Psoas muscle (tissue), 8 donors: ENCODE measurements around the gene GRM2. TPM values are rescaled to one million over a fixed set of nuclear protein-coding genes. Genes with fewer than 3 reads are reported as not detected.

Experiments used
- ATAC-seq, 4 donors: fragments of 200-7000 bp; cut with Tn5 transposase; one replicate each; pipeline ENCODE4 v1.9.1; 2020; ENCODE audit warnings: moderate library complexity in 3 of 4, mild to moderate bottlenecking in 2 of 4
- DNase-seq, 2 donors: peaks; one replicate each; pipeline ENCODE4 v3.0.0-alpha.2; 2020
- H3K27ac ChIP-seq: fragments of 200-600 bp; one replicate; pipeline ENCODE4 v1.8.0; 2022
- H3K27me3 ChIP-seq, 3 donors: fragments of 200-600 bp in 1 of 3; one replicate each; pipeline versions ENCODE4 v1.6.1 to v1.8.0; 2013 to 2022; ENCODE audit warnings: low read length in 2 of 3, mild to moderate bottlenecking in 2 of 3, moderate library complexity in 1 of 3; ENCODE audit not compliant: insufficient read depth in 3 of 3
- H3K36me3 ChIP-seq, 2 donors: fragments of 200-600 bp in 1 of 2; one replicate each; pipeline versions ENCODE4 v1.6.1 to v1.8.0; 2013 to 2022; ENCODE audit warnings: low read depth in 1 of 2, mild to moderate bottlenecking in 1 of 2, moderate library complexity in 1 of 2; ENCODE audit not compliant: insufficient read depth in 1 of 2
- H3K4me1 ChIP-seq: fragments of 200-600 bp; one replicate; pipeline ENCODE4 v1.8.0; 2022
- H3K4me3 ChIP-seq: fragments of 200-600 bp; one replicate; pipeline ENCODE4 v1.8.0; 2022; ENCODE audit warnings: mild to moderate bottlenecking
- H3K9me3 ChIP-seq: fragments of 200-600 bp; one replicate; pipeline ENCODE4 v1.8.0; 2022
- WGBS, 3 donors: extraction: QIAGEN DNeasy Blood & Tissue Kit; methylation state at CpG; one replicate each; pipeline versions ENCODE4 v1.1.6 to v1.1.7; 2013; 5-methylcytosine and 5-hydroxymethylcytosine counted together
- intact Hi-C, 2 donors: fragments of 100-400 bp; cut with DNase I; formaldehyde crosslinking; loops; one replicate each; pipeline versions ENCODE4 v1.11.0 to v1.14.2; 2022
- polyA plus RNA-seq, 3 donors: library from polyadenylated mRNA; stranded (reverse); fragments of 200-250 nt; gene quantifications; one replicate each; pipeline ENCODE4 v1.2.3, GENCODE V29; 2013
- total RNA-seq, 4 donors: library from RNA; stranded (reverse); fragmentation: NEBNext Ultra II Directional in 2 of 4; extraction: Animal tissue kit (Norgen Biotek cat#: 25700) in 2 of 4; gene quantifications; one replicate each; pipeline versions ENCODE4 v1.2.1 to v1.2.4, GENCODE V29; 2021 to 2023
- TF ChIP-seq, protein P1 (sequence below): fragments of 200-600 bp; IDR thresholded peaks from one replicate; pipeline ENCODE4 v1.8.0; 2022; ENCODE audit warnings: antibody characterized with exemption
- donor health status: healthy with polysubstance abuse.
- donor health status: DM: no; HTN: no; CAD: no; lungs with moderate emphysema.
- donor health status: Bipolar disorder and iron deficiency.
- donor health status: healthy.
- donor health status: DM: yes; HTN: yes; CAD: no.
- donor health status: DM: no; HTN: no; CAD: no.
- donor health status: DM: no; HTN: no; CAD: no.
- donor health status: DM: yes; HTN: yes; CAD: no.

GRM2 gene
- total and polyA plus RNA-seq, 7 donors = 0.09 to 0.58 (median 0.15) TPM

DNA sequence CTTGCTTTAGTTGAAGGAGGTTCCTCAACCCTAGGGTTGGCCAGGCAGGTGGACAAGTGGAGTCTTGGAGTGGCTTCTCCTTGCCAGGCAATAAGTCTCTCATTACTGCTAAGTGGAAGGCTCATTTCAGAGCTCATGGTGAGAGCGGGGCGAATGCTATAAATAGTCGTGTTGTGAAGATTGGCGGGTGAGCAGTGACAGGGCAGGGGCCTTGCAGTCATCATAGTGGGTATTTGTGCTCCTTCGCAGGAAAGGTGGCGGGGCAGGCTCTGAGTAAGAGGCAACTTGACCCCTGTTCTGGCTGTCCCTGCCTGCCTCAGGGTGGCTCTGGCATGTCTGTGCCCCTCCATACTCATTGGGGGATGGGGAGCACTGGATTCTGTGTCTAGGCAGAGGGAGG lies 8.7 kb upstream of the GRM2 start:
- intact Hi-C loops = no loop called here
- Histone ChIP-seq H3K36me3 (peaks cover 3 to 78% of the 10 kb centered on the region in 2 donors), H3K27me3 (no peaks in the 10 kb centered on the region), H3K4me1 (no peaks in the 10 kb centered on the region), H3K27ac (no peak overlapping the region), H3K9me3 (no peaks in the 10 kb centered on the region), H3K4me3 (no peak overlapping the region)
- DNase-seq (no peak), ATAC-seq (peak in 1 of 4 donors; percentile 30)
- TF ChIP-seq, protein P1, sequence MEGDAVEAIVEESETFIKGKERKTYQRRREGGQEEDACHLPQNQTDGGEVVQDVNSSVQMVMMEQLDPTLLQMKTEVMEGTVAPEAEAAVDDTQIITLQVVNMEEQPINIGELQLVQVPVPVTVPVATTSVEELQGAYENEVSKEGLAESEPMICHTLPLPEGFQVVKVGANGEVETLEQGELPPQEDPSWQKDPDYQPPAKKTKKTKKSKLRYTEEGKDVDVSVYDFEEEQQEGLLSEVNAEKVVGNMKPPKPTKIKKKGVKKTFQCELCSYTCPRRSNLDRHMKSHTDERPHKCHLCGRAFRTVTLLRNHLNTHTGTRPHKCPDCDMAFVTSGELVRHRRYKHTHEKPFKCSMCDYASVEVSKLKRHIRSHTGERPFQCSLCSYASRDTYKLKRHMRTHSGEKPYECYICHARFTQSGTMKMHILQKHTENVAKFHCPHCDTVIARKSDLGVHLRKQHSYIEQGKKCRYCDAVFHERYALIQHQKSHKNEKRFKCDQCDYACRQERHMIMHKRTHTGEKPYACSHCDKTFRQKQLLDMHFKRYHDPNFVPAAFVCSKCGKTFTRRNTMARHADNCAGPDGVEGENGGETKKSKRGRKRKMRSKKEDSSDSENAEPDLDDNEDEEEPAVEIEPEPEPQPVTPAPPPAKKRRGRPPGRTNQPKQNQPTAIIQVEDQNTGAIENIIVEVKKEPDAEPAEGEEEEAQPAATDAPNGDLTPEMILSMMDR = no peak
- 78 to 90% (median 81%) methylated on average over 6 of the region's 6 CpGs for WGBS, 3 donors

DNA sequence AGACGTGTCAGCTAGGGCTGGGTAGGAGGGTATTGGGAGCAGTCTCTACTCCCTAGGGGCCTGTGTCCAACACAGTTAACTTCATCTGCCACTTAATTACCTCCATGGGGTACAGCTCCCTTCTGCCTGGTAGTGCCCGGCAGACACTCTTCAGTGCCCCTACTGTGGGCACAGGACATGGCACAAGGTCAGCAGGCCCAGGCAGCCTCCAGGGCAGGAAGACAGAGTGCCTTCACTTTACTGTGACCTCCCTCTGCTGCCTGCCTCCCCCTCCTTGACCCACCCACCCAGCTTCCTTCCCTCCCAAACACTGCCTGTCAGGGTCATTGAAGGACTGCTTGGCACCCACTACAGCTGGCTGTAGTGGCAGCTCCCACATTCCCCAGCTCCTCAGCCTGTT lies 6.5 kb upstream of the GRM2 start:
- intact Hi-C loops = no loop called here
- TF ChIP-seq, protein P1 = no peak
- Histone ChIP-seq H3K36me3 (peaks cover 5 to 80% of the 10 kb centered on the region in 2 donors), H3K9me3 (no peaks in the 10 kb centered on the region), H3K27me3 (no peaks in the 10 kb centered on the region), H3K4me3 (no peak overlapping the region), H3K4me1 (no peaks in the 10 kb centered on the region), H3K27ac (no peak overlapping the region)
- DNase-seq (no peak), ATAC-seq (no peak)
- WGBS, 3 donors = 88 to 95% (median 93%) methylated on average over 2 of the region's 2 CpGs

DNA sequence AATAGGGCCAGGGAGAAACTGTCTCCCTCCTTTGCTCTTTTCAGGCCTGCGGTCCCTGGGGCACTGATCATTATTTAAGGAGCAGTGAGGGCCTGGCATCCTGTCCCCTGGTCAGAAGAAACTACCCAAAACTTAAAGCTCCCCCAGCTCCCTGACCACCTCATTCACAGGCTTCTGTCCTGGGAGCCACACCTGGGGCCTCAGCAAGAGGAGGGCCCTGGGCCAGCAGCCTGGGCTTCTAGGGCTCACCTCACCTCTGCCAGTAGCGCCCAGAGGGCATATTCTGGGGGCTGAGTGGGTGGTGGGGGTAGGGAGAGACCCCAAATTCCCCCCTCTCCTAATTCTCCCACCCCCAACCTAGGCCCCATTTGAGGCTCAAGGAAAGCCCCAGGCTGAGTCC lies 4.7 kb upstream of the GRM2 start:
- Histone ChIP-seq H3K27me3 (no peaks in the 10 kb centered on the region), H3K27ac (no peak overlapping the region), H3K4me3 (no peak overlapping the region), H3K4me1 (no peaks in the 10 kb centered on the region), H3K36me3 (peaks cover 5 to 73% of the 10 kb centered on the region in 2 donors), H3K9me3 (no peaks in the 10 kb centered on the region)
- DNase-seq = no peak
- TF ChIP-seq, protein P1 = no peak
- WGBS, 3 donors = 90 to 100% (median 95%) methylated on average over 2 of the region's 2 CpGs
- ATAC-seq = no peak
- intact Hi-C loops = no loop called here

DNA sequence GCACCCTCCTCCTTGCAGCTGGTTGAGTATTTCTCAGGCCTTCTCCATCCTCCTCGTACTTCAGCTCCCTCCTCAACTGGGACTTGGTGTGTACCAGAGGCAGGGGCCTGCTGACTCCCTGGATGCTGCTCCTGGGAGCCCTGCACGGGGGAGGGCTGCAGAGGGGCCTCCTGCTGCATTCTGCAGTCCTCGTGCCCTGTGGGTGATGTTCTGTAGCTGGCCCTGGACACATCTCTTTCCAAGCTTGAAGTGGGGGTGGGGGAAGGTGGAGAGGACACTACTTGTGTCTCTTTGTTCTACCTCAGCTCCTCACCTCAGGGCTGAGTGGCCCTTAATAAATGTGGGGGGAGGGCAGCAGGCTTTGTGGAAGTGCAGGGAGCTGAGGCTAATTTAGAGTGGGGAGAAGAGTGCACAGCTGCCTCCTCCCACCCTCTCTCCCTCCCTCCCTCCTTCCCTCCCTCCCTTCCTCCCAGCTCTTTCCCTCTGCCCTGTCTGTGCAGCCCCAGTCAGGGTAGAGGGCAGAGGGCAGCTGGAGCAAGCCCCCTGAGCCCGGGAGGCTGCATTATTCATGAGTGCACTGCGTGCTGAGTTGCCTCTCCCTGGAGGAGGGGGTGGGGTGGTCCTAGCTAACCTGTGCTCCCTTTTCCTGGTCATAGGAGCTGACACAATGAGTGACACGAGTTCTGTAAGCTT lies 3.7 kb upstream of the GRM2 start:
- Histone ChIP-seq H3K27me3 (no peaks in the 10 kb centered on the region), H3K27ac (no peak overlapping the region), H3K4me1 (no peaks in the 10 kb centered on the region), H3K4me3 (no peak overlapping the region), H3K9me3 (no peaks in the 10 kb centered on the region), H3K36me3 (peaks cover 5 to 64% of the 10 kb centered on the region in 2 donors)
- TF ChIP-seq, protein P1 = no peak
- DNase-seq (peak; percentile 7 to 31), ATAC-seq (no peak)
- WGBS, 3 donors = 36 to 42% (median 40%) methylated on average over 6 of the region's 6 CpGs
- intact Hi-C loops = no loop called here
